ENCODE results near the gene CARMIL3.
"Not testable (repeated sequence)": the region's sequence is repeated elsewhere in the genome, so short reads cannot be mapped to it uniquely, and the experiment has no call there.

Gene CARMIL3

DNA sequence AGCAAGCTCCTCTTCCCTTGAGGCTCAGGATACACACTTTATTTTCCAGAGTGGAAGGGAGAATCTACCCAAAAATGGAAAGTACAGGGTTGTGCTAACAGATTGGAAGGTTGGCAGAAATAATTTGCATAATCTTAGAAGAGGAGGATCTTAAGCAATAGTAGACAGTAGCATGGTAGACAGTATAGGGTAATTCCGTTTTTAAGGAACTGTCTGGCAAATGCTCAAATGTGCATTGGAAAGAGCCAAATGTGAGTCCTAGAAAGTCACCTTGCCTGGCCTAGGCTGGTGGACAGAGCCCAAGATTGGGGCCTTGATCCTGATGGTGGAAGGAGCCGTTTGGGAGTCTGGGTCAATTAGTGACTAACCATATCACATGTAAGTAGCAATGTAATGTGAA lies 13.1 kb upstream of the CARMIL3 start:
- no peak for DNase-seq (ENCODE audit: low read depth in 2 of 2, low spot score in 1 of 2)

DNA sequence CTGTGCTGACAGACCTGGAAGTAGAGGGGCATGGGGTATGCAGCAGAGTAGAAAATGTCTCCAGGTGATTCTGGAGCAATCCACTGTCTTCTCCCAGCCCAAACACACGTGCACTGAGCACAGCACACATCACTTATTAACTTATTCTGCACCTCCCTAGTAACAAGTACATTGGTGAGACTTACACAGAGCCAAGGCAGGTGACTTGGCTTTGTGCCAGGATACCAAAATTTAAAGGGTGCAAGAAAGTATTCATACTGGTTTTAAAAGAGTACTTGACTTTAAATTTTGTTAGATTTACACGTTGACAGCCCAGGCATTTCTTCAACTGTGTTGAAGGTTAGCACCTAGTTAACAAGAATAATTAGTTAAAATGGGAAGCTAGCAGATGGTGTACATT lies 11.1 kb upstream of the CARMIL3 start:
- no peak for DNase-seq (ENCODE audit: low read depth in 2 of 2, low spot score in 1 of 2)

DNA sequence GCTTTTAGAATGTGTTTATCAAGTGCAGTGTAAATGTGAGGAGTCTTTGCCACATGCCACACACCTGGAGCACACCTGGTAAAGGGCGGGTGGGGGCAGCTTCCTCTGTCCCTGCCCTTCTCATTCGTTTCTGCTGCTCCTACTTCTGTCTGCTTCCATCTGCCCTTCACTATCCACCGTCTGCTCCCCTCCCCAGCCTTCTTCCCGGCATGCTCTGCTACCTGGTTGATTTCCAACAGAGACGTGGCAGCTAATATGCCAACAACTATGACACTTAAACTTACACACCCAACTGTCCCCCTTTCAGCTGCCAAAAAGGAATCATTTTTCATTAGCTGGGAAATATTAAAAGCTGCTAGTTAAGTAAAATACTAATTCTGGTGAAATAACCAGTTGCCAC lies 9.1 kb upstream of the CARMIL3 start:
- no peak for DNase-seq (ENCODE audit: low read depth in 2 of 2, low spot score in 1 of 2)

DNA sequence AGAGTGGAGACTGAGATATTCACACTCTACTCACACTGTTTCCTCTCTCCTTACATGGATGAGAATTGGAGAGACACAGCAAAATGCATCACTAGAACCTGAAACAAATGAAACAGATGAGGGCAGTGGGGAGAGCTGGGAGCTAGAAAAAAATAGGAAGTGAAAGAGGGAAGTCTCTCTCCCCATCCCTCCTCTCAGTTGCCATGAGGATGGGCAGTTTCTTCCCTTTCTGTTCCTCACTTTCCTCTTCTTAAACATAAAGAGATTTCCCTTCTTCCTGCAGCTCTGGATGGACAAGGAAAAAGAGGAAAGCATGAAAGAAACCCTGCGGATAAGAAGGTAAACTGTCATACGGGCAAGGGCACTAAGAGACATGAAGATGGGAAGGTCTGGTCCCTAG lies 2.8 kb upstream of the CARMIL3 start:
- not testable (repeated sequence) for DNase-seq (ENCODE audit: low read depth in 2 of 2, low spot score in 1 of 2)

DNA sequence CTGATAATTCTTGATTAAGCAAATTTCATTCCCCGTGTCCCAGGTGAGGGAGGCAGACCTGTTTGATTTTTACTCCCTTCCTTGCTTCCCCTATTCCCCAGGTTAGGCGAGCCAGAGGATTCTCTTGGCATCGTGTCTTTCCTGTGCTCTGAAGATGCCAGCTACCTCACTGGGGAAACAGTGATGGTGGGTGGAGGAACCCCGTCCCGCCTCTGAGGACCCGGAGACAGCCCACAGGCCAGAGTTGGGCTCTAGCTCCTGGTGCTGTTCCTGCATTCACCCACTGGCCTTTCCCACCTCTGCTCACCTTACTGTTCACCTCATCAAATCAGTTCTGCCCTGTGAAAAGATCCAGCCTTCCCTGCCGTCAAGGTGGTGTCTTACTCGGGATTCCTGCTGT lies 1.1 kb upstream of the CARMIL3 start:
- not testable (repeated sequence) for DNase-seq (ENCODE audit: low read depth in 2 of 2, low spot score in 1 of 2)

DNA sequence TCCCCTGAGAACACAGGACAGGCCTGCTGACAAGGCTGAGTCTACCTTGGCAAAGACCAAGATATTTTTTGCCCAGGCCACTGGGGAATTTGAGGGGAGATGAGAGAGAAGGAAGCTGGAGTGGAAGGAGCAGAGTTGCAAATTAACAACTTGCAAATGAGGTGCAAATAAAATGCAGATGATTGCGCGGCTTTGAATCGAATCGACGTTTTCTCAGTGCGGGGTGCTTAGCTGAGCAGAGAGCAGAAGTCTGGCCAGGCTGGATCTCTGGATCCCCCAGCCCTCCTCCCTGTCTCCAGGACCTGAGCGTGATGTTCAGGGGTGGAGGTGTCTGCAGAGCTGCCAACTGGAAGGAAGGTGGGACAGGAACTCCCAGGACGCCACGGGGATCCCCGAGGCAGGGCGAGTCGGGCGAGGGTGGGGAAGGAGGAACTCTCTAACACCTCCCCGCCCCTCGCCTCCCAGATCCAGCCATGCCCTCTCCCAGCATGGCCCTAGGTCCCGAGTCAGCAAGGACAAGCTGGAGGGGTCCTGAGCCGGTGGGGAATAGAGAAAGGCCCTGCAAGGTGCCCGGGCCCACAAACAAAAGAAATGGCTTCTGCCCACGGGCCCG lies 527 bp upstream of the CARMIL3 start:
- DNase-seq (ENCODE audit: low read depth in 2 of 2, low spot score in 1 of 2) = no peak

DNA sequence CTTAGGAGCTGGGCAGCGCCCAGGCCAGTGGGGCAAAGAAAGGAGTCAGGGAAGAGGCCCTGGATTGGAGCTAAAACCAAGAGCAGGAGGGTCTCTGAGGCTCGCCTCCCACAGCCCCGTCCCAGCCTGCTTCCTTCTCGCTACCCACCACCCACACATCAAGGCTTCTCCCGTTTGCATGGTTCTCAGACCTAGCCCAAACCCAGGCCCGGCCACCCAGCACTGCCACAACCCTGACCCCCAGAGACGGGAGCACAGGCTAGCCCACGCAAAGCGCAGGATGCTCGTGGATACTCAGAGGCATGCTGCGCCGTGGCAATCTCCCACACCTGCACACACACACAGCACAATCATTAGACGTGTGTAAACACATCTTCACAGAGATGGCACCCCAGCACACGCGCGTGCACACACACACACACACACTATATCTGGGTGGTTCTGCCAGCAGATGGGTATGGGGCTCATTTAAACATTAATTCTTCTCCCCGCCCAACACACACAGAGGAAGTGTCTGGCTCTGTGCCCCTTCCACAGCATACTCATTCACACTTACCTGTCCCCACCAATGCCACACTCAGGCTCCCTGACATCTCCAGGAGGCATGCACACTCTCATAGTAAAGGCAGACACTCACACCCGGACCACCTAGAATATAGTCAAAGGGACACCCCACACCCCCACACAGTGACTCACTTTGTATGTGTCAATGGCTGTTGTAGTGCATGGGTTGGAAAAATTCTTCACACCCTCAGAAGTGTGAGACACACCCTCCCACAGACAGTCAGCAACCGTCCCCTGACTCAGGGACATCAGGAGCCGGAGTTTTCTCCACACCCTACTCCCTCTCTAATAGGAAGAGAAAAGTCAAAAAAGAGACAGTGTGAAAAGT lies 1.1 kb downstream of the CARMIL3 start:
- DNase-seq (ENCODE audit: low read depth in 2 of 2, low spot score in 1 of 2) = peak; percentile 15 to 23

DNA sequence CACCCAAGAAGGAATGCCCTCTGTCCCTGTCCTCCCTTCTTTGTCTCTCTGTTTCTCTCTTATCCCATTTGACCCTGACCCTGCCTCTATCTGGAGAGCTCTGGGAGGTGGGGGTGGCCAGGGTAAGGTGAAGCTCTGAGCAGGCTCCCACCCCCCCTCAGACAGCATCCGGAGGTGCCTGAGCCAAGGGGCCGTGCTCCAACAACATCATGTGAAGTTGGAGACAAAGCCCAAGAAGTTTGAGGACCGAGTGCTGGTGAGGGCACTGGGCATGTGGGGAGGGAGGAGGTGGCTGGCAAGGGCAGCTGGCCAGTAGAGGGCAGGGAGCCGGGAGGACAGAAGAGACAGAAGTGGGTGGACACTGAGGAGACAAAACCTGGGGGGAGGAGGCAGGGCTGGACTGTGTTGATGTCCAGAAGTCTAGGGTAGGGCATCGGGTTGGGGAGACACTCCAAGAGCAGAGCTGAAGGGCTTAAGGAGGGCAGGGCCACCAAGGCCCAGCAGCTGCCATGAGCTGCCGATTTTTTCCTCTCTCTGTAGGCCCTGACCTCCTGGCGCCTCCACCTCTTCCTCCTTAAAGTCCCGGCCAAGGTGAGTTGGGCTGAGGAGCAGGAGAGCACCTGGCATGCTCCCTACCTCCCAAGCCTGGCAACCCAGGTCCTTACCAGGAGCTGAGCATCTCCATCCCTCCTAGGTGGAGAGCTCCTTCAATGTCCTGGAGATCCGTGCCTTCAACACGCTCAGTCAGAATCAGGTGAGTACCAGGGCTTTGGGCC lies 1.9 kb downstream of the CARMIL3 start:
- DNase-seq (ENCODE audit: low read depth in 2 of 2, low spot score in 1 of 2) = no peak

DNA sequence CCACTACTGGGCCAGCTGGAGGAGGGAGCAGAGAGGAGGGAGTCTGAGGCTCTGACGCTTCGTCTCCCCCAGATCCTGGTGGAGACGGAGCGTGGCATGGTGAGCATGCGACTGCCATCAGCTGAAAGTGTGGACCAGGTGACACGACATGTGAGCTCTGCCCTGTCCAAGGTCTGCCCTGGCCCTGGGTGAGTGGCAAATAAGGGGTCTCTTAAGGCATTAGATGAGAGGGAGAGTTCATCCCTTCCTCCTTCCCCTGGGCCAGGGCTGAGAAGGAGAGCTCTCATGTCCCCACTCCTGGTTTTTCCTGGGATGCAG lies 2.5 kb downstream of the CARMIL3 start:
- no peak for DNase-seq (ENCODE audit: low read depth in 2 of 2, low spot score in 1 of 2)

DNA sequence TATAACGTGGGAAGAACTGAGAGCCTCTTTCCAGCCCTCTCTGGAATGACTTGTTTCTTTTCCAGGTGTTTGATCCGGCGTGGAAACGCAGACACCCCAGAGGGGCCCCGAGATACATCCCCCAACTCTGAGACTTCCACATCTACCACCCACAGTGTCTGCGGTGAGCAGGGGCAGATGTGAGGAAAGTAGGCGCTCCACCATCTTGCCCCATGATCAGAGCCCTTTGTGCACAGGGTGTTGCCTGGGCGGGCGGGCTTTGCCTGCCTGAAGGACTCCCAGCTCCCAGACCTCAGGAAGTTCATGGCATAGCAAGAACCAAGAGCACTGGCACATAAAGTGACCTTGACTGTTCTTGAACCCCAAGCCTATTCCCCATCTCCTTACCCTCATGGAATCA lies 2.8 kb downstream of the CARMIL3 start:
- no peak for DNase-seq (ENCODE audit: low read depth in 2 of 2, low spot score in 1 of 2)

DNA sequence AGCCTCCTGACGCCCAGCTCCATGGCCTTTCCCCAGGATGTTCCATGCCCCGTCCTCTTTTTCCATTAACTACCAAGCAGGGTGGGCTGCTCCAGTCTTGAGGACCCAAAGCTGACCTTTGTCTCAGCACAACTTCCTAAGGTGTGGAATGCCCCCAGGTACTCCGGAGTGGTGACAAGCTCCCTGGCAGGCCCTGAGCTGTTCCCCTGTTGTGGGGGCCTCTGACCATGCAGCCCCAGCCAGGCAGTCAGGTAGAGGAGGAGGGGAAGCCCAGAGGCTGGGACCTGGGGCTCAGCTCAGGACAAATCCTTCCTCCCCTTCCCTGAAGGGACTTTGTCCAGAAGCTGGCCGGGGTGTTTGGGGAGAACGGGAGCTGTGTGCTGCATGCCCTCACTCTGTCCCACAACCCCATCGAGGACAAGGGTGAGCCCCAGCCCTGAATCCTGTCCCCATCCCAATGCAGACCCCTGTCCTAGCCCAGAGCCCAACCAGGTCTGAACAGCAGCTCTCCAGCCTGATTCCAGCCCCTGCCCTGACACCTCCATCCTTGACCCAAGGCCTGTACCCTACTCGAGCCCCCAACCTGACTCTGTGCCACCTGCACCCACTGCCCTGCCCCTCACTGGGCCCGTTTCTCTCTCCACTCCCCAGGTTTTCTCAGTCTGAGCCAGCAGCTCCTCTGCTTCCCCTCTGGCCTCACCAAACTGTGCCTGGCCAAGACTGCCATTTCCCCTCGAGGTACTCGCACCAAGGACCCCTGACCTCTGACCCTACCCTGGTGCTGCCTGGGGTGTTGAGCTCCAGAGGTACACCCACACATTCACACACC lies 4.4 kb downstream of the CARMIL3 start:
- DNase-seq (ENCODE audit: low read depth in 2 of 2, low spot score in 1 of 2) = no peak

DNA sequence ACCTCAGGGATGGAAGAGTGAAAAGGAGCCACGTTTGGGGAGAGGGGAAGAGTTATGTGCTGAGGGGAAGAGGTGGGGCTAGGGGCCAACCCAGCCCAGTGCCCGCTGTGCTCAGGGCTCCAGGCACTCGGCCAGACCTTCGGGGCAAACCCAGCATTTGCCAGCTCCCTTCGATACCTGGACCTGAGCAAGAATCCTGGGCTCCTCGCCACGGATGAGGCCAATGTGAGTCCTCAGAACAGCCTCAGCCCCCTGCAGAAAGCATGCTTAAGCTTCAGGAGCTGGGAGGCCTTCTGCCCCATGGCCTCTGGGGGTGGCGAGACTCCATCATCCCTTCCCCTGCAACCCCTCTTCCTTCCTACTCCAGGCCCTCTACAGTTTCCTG lies 5.0 kb downstream of the CARMIL3 start:
- no peak for DNase-seq (ENCODE audit: low read depth in 2 of 2, low spot score in 1 of 2)

DNA sequence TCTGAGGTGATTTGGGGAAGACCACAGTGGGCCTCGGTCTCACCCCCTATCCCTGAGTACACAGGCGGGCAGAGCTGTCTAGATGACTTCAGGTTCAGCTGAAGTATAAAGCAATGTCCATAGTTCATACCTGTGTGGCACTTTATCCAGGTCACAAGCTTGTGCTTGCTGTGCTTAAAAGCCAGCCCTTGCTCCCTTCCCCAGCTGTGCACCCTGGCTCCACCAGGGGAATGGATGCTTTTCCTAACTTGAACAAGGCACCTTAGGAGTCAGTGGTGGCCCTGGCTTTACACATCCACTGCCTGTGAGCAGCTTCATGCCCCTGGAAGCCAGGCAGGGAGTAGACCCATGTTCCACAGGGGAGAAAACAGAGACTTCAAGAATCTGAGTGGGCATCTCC lies 5.5 kb downstream of the CARMIL3 start:
- no peak for DNase-seq (ENCODE audit: low read depth in 2 of 2, low spot score in 1 of 2)

DNA sequence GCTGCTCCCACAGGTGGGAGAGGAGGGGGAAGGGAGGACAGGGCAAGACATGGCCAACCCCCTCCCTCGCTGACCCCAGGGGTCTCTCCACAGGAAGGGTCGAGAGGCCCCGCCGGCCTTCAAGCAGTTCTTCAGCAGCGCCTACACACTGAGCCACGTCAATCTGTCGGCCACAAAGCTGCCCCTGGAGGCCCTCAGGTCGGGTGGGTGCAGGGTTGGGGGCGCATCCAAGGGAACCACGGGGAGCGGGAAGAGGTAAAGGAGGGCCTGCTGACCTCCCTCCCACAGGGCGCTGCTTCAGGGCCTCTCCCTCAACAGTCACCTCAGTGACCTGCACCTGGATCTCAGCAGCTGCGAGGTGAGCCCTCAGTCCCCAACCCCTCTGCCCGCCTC lies 6.1 kb downstream of the CARMIL3 start:
- no peak for DNase-seq (ENCODE audit: low read depth in 2 of 2, low spot score in 1 of 2)

DNA sequence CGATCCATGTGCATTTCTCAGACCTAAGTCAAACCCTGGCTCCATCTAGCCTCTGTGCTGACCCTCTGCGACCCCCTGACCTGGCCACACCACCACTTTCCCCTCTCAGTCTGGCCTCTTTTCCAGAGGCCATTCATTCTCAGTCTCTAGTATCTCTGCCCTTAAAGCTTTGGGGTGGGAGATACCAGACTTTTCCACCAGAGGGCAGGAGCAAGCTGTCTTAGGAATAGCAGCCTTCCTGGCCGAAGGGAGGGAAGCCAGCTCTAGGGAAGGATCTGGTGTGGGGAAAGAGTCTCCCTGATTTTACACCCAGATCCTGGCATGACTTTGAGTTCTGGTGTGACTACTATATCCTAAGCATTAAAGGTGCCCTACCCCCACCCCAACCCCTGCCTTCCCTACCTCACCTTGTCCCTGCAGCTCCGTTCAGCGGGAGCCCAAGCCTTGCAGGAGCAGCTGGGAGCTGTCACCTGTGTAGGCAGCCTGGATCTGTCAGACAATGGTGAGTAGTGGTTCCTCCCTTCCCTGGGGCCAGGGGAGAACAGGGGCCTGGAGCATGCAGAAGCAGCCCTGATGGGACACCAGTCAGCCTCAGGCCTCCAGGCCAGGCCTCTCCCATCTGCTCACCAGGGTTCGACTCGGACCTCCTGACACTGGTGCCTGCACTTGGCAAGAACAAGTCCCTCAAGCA lies 6.6 kb downstream of the CARMIL3 start:
- DNase-seq (ENCODE audit: low read depth in 2 of 2, low spot score in 1 of 2) = peak in 1 of 2 donors; percentile 22

DNA sequence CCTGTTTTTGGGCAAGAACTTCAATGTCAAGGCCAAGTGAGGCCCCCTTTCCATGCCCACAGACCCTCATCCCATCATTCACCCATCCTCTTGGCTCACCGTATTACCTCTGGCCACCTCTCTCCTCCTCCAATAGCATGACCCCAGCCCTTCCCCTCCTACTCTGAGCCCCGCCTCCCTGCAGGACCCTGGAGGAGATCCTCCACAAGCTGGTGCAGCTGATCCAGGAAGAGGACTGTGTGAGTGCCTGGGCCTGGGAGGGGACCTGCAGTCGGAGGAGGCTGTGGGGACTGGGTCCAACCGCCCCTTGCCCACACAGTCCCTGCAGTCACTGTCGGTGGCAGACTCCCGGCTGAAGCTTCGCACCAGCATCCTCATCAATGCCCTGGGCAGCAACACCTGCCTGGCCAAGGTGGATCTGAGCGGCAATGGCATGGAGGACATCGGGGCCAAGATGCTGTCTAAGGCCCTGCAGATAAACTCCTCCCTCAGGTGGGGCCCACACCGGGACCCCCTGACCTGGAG lies 7.2 kb downstream of the CARMIL3 start:
- no peak for DNase-seq (ENCODE audit: low read depth in 2 of 2, low spot score in 1 of 2)

DNA sequence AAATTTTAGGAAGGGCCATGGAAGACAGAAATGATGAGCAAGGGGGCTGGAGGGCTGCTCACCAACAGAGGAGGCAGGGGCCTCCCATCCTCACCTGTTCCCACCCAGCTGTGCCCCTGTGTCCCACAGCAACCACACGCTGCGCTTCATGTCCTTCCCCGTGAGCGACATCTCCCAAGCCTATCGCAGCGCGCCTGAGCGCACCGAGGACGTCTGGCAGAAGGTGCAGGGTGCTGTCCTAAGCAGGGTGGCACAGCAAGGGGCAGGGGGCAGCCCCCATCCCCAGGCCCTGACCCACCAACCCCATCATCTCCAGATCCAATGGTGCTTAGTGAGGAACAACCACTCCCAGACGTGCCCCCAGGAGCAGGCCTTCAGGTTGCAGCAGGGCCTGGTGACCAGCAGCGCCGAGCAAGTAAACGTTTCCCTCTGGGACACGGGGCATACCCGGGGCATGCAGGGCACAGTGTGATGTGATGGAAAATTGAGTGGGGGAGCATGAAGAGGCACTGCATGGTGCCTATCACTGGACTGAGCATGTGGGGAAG lies 8.1 kb downstream of the CARMIL3 start:
- no peak for DNase-seq (ENCODE audit: low read depth in 2 of 2, low spot score in 1 of 2)

DNA sequence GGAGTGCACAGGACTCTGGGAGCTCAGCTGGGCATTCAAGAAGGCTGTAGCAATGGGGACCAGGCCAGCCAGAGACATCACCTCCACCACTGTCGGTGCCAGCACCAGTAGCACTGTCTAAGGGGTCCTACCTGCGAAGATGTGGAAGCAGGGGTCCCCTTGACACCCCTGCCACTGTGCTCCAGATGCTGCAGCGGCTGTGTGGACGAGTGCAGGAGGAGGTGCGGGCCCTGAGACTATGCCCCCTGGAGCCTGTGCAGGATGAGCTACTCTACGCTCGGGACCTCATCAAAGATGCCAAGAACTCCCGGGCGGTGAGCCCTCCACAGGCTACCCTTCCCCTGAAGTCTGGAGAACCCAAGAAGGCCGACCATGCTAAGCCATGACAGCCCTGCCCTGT lies 8.6 kb downstream of the CARMIL3 start:
- DNase-seq (ENCODE audit: low read depth in 2 of 2, low spot score in 1 of 2) = no peak

DNA sequence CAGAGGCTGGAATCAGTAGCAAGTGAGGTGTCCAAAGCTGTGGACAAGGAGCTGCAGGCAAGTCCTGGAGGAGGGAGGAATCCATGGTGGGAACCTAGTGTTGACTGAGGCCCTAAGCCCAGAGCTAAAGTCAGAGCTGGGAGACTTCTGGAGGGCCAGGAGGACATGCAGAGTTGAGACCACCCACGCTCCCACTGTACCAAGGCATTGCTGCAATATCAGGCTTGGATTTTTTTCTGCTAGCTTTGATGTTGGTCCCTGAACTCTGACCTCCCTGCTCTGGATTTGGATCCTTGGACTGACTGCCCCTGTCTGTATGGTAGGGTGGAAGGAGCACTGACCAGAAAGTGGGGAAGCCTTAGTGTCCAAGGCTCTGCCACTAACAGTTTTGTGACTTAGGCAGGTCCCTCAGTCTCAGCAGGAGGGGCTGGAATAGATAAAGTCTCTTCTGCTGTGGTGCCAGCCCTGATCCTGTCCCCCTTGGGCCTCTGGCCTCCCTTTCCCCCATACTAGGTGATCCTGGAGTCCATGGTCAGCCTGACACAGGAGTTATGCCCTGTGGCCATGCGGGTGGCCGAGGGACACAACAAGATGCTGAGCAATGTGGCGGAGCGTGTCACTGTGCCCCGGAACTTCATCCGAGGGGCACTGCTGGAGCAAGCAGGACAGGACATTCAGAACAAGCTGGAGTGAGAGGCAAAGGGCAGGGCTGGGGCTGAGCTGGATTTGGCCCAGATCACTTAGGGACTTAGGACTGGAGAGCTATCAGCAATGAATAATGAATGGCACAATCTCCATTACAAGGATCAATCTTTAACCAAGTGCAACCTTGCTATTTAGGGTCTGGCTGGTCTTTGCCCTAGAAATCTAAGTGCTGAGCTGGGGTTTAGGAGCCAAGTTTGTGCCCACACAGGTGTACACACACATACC lies 9.4 kb downstream of the CARMIL3 start:
- no peak for DNase-seq (ENCODE audit: low read depth in 2 of 2, low spot score in 1 of 2)
